GM12878 (cell line): Measurements from ENCODE around the gene LDB3. TPM values are rescaled to one million over a fixed set of nuclear protein-coding genes. Genes with fewer than 3 reads are reported as not detected.

ENCODE experiments used
- ATAC-seq: fragments of 200-7000 bp; cut with Tn5 transposase; 3 replicates; pipeline ENCODE4 v1.9.1; 2020; ENCODE audit warnings: mild to moderate bottlenecking, moderate library complexity
- Bru-seq: library from RNA; stranded (reverse); fragments of 400-500 nt; gene quantifications from one replicate; lab custom pipeline; 2021; lab: Mats Ljungman, UMichigan
- BruChase-seq, 2 experiments: library from RNA; stranded (reverse); fragments of 400-500 nt; gene quantifications; one replicate each; lab custom pipeline; 2021; lab: Mats Ljungman, UMichigan
- BruUV-seq: library from RNA; stranded (reverse); fragments of 400-500 nt; replicated peaks from 2 replicates; lab custom pipeline; 2021; lab: Mats Ljungman, UMichigan
- CTCF ChIA-PET: fragments of 300-600 bp; sonication (Branson Sonifier 250); formaldehyde crosslinking; extraction: SDS; loops from one replicate; lab custom pipeline; 2021; ENCODE audit warnings: inconsistent platforms; lab: Yijun Ruan, JAX
- POLR2A ChIA-PET: fragments of 350-600 bp; formaldehyde crosslinking; extraction: SDS; loops from one replicate; lab custom pipeline; 2021; ENCODE audit warnings: inconsistent platforms; lab: Charles Lee
- RAD21 ChIA-PET: fragments of 300-600 bp; sonication (Branson Sonifier 250); formaldehyde crosslinking; loops from one replicate; lab custom pipeline; 2023; ENCODE audit warnings: antibody characterized with exemption; ENCODE audit not compliant: unreplicated experiment; lab: Charles Lee
- SMC1A ChIA-PET: fragments of 300-600 bp; sonication (Branson Sonifier 250); formaldehyde crosslinking; loops from one replicate; lab custom pipeline; 2023; ENCODE audit not compliant: unreplicated experiment, uncharacterized antibody; lab: Charles Lee
- DNase-seq: peaks from one replicate; pipeline ENCODE4 v3.0.0-alpha.2; 2011; ENCODE audit warnings: low read depth, low spot score
- FAIRE-seq: peaks from 3 replicates; lab custom pipeline; 2011; peaks lifted over from hg19 to GRCh38; lab: Jason Lieb, UNC
- H2AFZ ChIP-seq: 2 replicates; pipeline ENCODE4 v1.6.0; 2011; ENCODE audit warnings: low read depth, low read length, control low read depth; ENCODE audit not compliant: control insufficient read depth
- H3K27ac ChIP-seq: 2 replicates; pipeline ENCODE4 v1.5.1; 2011; ENCODE audit warnings: control low read depth; ENCODE audit not compliant: control insufficient read depth, insufficient read depth
- H3K27me3 ChIP-seq, 2 experiments: replicated peaks in 1 of 2; 2 replicates each; pipeline versions ENCODE4 v1.6.0 to v1.6.1; 2011; ENCODE audit warnings: low read length in 1 of 2; ENCODE audit not compliant: control insufficient read depth in 2 of 2, insufficient read depth in 2 of 2
- H3K36me3 ChIP-seq, 2 experiments: 2 replicates each; pipeline ENCODE4 v1.5.1; 2011; ENCODE audit warnings: low read length in 1 of 2; ENCODE audit not compliant: control insufficient read depth in 2 of 2, insufficient read depth in 2 of 2
- H3K4me1 ChIP-seq: 2 replicates; pipeline ENCODE4 v1.6.1; 2011; ENCODE audit warnings: mild to moderate bottlenecking, low read length, moderate library complexity, mixed read lengths; ENCODE audit not compliant: control insufficient read depth, insufficient read depth
- H3K4me2 ChIP-seq: 2 replicates; pipeline ENCODE4 v1.6.0; 2011; ENCODE audit warnings: control low read depth; ENCODE audit not compliant: control insufficient read depth, insufficient read depth
- H3K4me3 ChIP-seq: fragments of 200-600 bp; sonication (generic); 2 replicates; pipeline ENCODE4 v1.5.1; 2016
- H3K79me2 ChIP-seq: 2 replicates; pipeline ENCODE4 v1.6.0; 2011; ENCODE audit warnings: low read length; ENCODE audit not compliant: control insufficient read depth, insufficient read depth
- H3K9ac ChIP-seq: 2 replicates; pipeline ENCODE4 v1.8.0; 2011; ENCODE audit warnings: low read length, control low read depth, mixed read lengths; ENCODE audit not compliant: control insufficient read depth, insufficient read depth
- H3K9me3 ChIP-seq: replicated peaks from 3 replicates; pipeline ENCODE4 v1.5.1; 2011; ENCODE audit warnings: mild to moderate bottlenecking, low read length; ENCODE audit not compliant: control insufficient read depth, insufficient read depth
- H4K20me1 ChIP-seq: 2 replicates; pipeline ENCODE4 v1.6.0; 2011; ENCODE audit not compliant: control insufficient read depth, insufficient read depth
- BCLAF1 ChIP-seq: fragments of 450-650 bp; IDR thresholded peaks from 2 replicates; pipeline ENCODE4 v1.6.1; 2017; ENCODE audit warnings: antibody characterized with exemption, mild to moderate bottlenecking, moderate library complexity
- LARP7 ChIP-seq: fragments of 450-650 bp; IDR thresholded peaks from 2 replicates; pipeline ENCODE4 v1.6.1; 2017; ENCODE audit warnings: mild to moderate bottlenecking
- NBN ChIP-seq: fragments of 450-650 bp; IDR thresholded peaks from 2 replicates; pipeline ENCODE4 v1.6.1; 2016
- REST ChIP-seq: IDR thresholded peaks from 2 replicates; pipeline ENCODE4 v1.6.1; 2012; ENCODE audit warnings: mild to moderate bottlenecking, low read depth, low read length
- SUZ12 ChIP-seq: fragments of 200-600 bp; sonication (generic); IDR thresholded peaks from one replicate; pipeline ENCODE4 v1.6.1; 2018; ENCODE audit warnings: antibody characterized with exemption, mild to moderate bottlenecking; ENCODE audit not compliant: unreplicated experiment
- USF2 ChIP-seq: IDR thresholded peaks from 2 replicates; pipeline ENCODE4 v1.6.1; 2011; ENCODE audit warnings: low read depth, low read length, improper control_type of control experiment, borderline replicate concordance
- WGBS: methylation state at CpG from one replicate; pipeline ENCODE4 v1.1.6; 2016; ENCODE audit warnings: low lambda C conversion rate; ENCODE audit not compliant: insufficient replicate concordance, insufficient coverage; ENCODE audit errors: missing lambda C conversion rate; 5-methylcytosine and 5-hydroxymethylcytosine counted together
- in situ Hi-C: fragments of 300-500 bp; cut with MboI; formaldehyde crosslinking; loops from 9 replicates; pipeline ENCODE4 v1.14.3; 2018; ENCODE audit warnings: mixed read lengths
- intact Hi-C: fragments of 100-400 bp; cut with micrococcal nuclease; formaldehyde crosslinking; loops from one replicate; pipeline ENCODE4 v1.14.2; 2022; ENCODE audit not compliant: unreplicated experiment
- long read RNA-seq, 2 experiments: library from polyadenylated mRNA; unstranded; transcript quantifications; one replicate each; pipeline ENCODE4 v2.0.0, GENCODE V29; 2019 to 2020
- polyA minus RNA-seq, 3 experiments: library from RNA; depleted of rRNA, polyadenylated mRNA; stranded (reverse); fragments of >200 nt; gene quantifications; 2 replicates each; pipeline ENCODE4 v1.2.3, GENCODE V29; 2011
- polyA plus RNA-seq, 11 experiments: library from polyadenylated mRNA; depleted of rRNA in 4 of 11; unstranded in 6 of 11; stranded (reverse) in 5 of 11; fragments of >200 nt; fragmentation: Nextera tagmentation in 4 of 11; fragmentation: Illumina TruSeq in 1 of 11; extraction: Ambion mirVana in 4 of 11; extraction: Trizol in 1 of 11; gene quantifications; 1 replicate in 1 of 11; 2 replicates in 10 of 11; pipeline versions ENCODE4 v1.2.1 to v1.2.3, GENCODE V29; 2011 to 2016; ENCODE audit warnings: inconsistent platforms in 2 of 11, missing spikeins in 2 of 11, low read depth in 1 of 11
- total RNA-seq, 4 experiments: library from RNA; depleted of rRNA in 3 of 4; stranded (reverse); fragments of >200 nt in 3 of 4; fragmentation: Illumina TruSeq in 1 of 4; extraction: Trizol in 1 of 4; gene quantifications; 2 replicates each; pipeline versions ENCODE4 v1.2.1 to v1.2.3, GENCODE V29; 2013 to 2021

Gene LDB3, protein sequence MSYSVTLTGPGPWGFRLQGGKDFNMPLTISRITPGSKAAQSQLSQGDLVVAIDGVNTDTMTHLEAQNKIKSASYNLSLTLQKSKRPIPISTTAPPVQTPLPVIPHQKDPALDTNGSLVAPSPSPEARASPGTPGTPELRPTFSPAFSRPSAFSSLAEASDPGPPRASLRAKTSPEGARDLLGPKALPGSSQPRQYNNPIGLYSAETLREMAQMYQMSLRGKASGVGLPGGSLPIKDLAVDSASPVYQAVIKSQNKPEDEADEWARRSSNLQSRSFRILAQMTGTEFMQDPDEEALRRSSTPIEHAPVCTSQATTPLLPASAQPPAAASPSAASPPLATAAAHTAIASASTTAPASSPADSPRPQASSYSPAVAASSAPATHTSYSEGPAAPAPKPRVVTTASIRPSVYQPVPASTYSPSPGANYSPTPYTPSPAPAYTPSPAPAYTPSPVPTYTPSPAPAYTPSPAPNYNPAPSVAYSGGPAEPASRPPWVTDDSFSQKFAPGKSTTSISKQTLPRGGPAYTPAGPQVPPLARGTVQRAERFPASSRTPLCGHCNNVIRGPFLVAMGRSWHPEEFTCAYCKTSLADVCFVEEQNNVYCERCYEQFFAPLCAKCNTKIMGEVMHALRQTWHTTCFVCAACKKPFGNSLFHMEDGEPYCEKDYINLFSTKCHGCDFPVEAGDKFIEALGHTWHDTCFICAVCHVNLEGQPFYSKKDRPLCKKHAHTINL
- 0.06 TPM in 1 of 2 replicates, not detected in the other for total RNA-seq (2013; cell fraction: nucleolus; rRNA removed)
- under 0.01 TPM in 1 of 2 replicates, not detected in the other for total RNA-seq (2014; rRNA removed)
- total RNA-seq (2014; rRNA removed; fragmentation: Illumina TruSeq; extraction: Trizol): 0.04 TPM in 1 of 2 replicates, not detected in the other
- 0.05 TPM in 1 of 2 replicates, not detected in the other for total RNA-seq (2021)
- not detected for polyA plus RNA-seq (2011; ENCODE audit: low read depth)
- 0.03 and 0.04 TPM in 2 replicates for polyA plus RNA-seq (2011; rRNA removed)
- 0.05 and 0.10 TPM in 2 replicates for polyA plus RNA-seq (2011; cell fraction: cytosol; rRNA removed)
- polyA plus RNA-seq (2011; cell fraction: nucleus; rRNA removed): 0.04 and 0.06 TPM in 2 replicates
- 0.05 and 0.11 TPM in 2 replicates for polyA plus RNA-seq (2012)
- polyA plus RNA-seq (2014; fragmentation: Illumina TruSeq; extraction: Trizol): 0.03 and 0.04 TPM in 2 replicates
- under 1 TPM; 0.02 to 0.05 TPM for polyA plus RNA-seq (2014; fragmentation: Nextera tagmentation; extraction: Ambion mirVana)
- 0.03 and 0.05 TPM in 2 replicates for polyA plus RNA-seq (2014; rRNA removed)
- polyA plus RNA-seq (2016; fragmentation: Nextera tagmentation; extraction: Ambion mirVana): under 1 TPM; 0.06 to 0.07 TPM
- polyA minus RNA-seq (2011; rRNA and poly(A)+ RNA removed): 0.15 TPM in 1 of 2 replicates, not detected in the other
- not detected in 2 replicates for polyA minus RNA-seq (2011; cell fraction: cytosol; rRNA and poly(A)+ RNA removed)
- not detected in 2 replicates for polyA minus RNA-seq (2011; cell fraction: nucleus; rRNA and poly(A)+ RNA removed)
- Bru-seq, nascent RNA: percentile 22 among the genes with signal in this experiment
- BruChase-seq, experiment 1, labeled RNA remaining after a 6-hour chase: percentile 12 among the genes with signal in this experiment
- percentile 11 among the genes with signal in this experiment for BruChase-seq, experiment 2, labeled RNA remaining after a 2-hour chase
- long read RNA-seq, experiment 1: 0 reads
- long read RNA-seq, experiment 2: 0 reads

- Histone ChIP-seq H3K9ac (no peak within 1 kb of the TSS), H4K20me1 (no peaks in the 10 kb centered on the region)
- 17% methylated on average over 23 of the region's 23 CpGs for WGBS
- no peak for TF ChIP-seq USF2
- peak; percentile 81; the same call in 1 of the 2 replicates for TF ChIP-seq NBN
- TF ChIP-seq SUZ12: no peak
- 0 out of 2 replicates have a peak, but pooled peaks have one; percentile 19 for TF ChIP-seq LARP7
- TF ChIP-seq REST: no peak
- no peak for TF ChIP-seq BCLAF1
These were observed at the start of gene LDB3 for GRCh38 chr10:86668297-86669165. Gene LDB3, plus strand, starts transcription at chr10:86668511. Its CDS starts 181 bp downstream, at chr10:86668692.

More at GRCh38 chr10:86668297-86669165, at the start of gene LDB3:
- H3K4me3 ChIP-seq: no peak within 1 kb of the TSS
- BruUV-seq: no TSS peak
- FAIRE-seq (no peak), DNase-seq (peak; percentile 25), ATAC-seq (peak; percentile 83)
- CTCF ChIA-PET: interaction anchor here (1.1 to 1.3 kb wide), 2 partner anchors 23 to 26 kb away, joined by 3 to 4 read pairs; no protein-coding TSS in a partner anchor
- H3K79me2 ChIP-seq: no peaks in the 10 kb centered on the region
- no peaks in the 10 kb centered on the region for H3K36me3 ChIP-seq
- intact Hi-C loops: loop anchor here (10.0 kb wide), 1 partner anchor 274 kb away; no protein-coding TSS in a partner anchor
- no peak within 1 kb of the TSS for H2AFZ ChIP-seq
- no peaks in the 10 kb centered on the region for H3K4me1 ChIP-seq
- no peaks in the 10 kb centered on the region; the same call in 2 of the 3 replicates for H3K9me3 ChIP-seq
- SMC1A ChIA-PET: interaction anchor here (1.0 kb wide), 1 partner anchor 26 kb away, joined by 6 read pairs; no protein-coding TSS in a partner anchor
- POLR2A ChIA-PET: no interaction called here
- in situ Hi-C loops: no loop called here
- RAD21 ChIA-PET: no interaction called here
- H3K4me2 ChIP-seq: no peak within 1 kb of the TSS
- no peaks in the 10 kb centered on the region for H3K27me3 ChIP-seq
- no peak within 1 kb of the TSS for H3K27ac ChIP-seq
